UCSD-AML1 (cell line): ENCODE results near the gene PDZD11.
"Not testable (repeated sequence)": the region's sequence is repeated elsewhere in the genome, so short reads cannot be mapped to it uniquely, and the experiment has no call there.

Source experiments
- DNase-seq: peaks from one replicate; lab custom pipeline; 2025; ENCODE audit not compliant: unreplicated experiment; lab: John Stamatoyannopoulos, UW

Gene PDZD11, protein sequence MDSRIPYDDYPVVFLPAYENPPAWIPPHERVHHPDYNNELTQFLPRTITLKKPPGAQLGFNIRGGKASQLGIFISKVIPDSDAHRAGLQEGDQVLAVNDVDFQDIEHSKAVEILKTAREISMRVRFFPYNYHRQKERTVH

GRCh38 chrX:70289793-70290770 is at the start of gene PDZD11, which contains the start of gene KIF4A:
Gene PDZD11, minus strand, starts transcription at chrX:70289927. Its CDS starts 586 bp downstream, at chrX:70289341.
Gene KIF4A, plus strand, starts transcription at chrX:70290104. Its CDS starts 355 bp downstream, at chrX:70290459.
- peak; percentile 83 for DNase-seq

GRCh38 chrX:70338290-70338689 is 48.6 kb upstream of the PDZD11 start:
- DNase-seq = no peak

DNA sequence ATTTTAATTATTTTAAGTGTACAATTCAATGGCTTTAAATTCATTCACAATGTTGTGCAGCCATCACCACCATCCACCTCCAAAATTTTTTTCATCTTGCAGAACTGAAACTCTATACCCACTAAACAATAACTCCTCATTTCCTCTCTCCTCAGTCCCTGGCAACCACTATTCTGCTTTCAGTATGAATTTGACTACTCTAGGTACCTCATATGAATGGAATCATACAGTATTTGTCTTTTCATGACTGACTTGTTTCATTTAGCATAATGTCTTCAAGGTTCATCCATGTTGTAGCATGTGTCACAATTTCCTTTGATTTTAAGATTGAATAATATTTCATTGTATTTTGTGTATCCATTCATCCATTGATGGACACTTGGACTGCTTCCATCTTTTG is 47.0 kb upstream of the PDZD11 start:
- no peak for DNase-seq

DNA sequence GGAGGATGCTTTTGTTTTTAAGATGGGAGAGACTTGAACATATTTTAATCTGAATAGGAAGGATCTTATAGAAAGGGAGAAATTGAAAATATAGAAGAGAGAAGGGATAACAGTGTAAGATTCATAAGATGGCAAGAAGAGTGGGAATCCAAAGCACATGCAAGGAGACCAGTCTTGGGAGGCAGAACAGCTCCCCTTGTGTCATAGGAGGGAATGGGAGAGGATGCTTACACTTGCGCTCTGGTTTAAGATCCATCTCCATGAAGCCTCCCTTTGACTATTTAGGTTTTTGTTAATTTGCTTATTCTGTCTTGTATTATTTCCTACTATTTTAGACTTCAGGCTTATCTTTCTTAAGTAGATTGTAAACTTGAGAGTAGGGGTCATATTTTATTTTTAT is 42.9 kb upstream of the PDZD11 start:
- no peak for DNase-seq

- no peak for DNase-seq
Measured at GRCh38 chrX:70331161-70331560, 41.4 kb upstream of the PDZD11 start.

DNA sequence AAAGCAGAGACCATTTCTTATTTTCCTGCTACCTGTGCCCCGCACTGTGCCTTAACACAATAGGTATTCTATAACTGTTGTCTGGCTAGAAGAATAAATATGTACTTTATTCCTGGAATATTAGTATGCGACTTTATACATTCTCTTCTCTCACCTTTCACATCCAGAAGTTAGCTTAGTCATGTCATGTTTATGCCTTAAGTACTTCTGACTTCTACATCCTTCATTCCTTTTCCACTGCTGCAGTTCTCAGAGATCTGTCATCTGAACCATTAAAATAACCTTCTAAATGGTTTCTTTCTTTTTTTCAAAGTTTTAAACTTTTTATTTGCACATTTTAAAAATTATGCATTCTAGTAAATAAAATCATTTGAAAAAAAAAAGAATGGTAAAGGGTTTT is 34.6 kb upstream of the PDZD11 start:
- no peak for DNase-seq

- not testable (repeated sequence) for DNase-seq
Measured at GRCh38 chrX:70323628-70324027, 33.9 kb upstream of the PDZD11 start.

- DNase-seq = no peak
Measured at GRCh38 chrX:70322784-70323183, 33.1 kb upstream of the PDZD11 start.

- no peak for DNase-seq
Measured at GRCh38 chrX:70313503-70313902, 23.8 kb upstream of the PDZD11 start.

DNA sequence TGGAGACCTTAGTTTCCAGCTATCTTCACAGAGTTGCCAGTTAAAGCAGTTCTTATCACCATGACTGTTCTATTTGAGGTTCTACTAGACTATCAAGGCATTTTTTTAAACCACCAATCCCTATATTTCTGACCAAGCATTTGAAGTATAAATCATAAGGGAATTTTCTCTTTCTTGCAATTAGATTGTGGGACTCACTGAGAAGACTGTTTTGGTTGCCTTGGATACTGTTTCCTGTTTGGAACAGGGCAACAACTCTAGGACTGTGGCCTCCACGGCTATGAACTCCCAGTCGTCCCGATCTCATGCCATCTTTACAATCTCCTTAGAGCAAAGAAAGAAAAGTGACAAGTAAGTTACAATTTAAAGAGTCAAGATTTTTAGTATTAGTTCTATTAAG is 12.0 kb upstream of the PDZD11 start:
- no peak for DNase-seq

GRCh38 chrX:70293621-70294020 is 3.9 kb upstream of the PDZD11 start:
- no peak for DNase-seq

- DNase-seq = no peak
Measured at GRCh38 chrX:70292788-70293187, 3.1 kb upstream of the PDZD11 start.

DNA sequence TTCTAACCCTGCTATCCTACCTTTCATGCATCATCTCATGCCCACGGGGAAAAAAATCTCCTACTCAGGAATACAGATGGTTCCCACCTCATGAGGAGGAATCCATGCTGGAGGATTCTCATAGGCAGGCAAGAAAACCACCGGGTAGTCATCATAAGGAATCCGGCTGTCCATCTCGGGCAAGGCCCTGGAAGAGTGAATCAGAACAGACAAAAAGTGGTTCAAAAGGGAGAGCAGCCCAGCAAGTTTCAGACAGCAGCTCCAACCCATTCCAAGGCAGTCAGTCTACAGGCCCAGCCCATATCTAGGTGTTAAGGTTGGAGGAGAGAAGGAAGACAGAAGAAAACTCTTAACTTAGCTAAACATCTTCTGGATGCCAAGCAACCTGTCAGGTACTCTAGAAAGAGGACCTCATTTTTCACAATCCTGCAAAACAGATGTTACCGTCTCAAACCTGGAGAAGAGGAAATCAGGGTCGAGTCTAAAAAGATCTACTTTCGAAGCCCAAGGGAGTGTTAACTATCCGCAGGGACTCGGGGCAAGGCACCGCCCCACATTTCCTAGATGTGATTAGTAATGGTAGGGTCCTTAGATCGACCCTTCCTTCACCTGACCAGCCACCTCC is 447 bp downstream of the PDZD11 start:
- no peak for DNase-seq

- no peak for DNase-seq
Measured at GRCh38 chrX:70281951-70282350, 7.8 kb downstream of the PDZD11 start, which contains the start of gene RAB41. Gene RAB41, plus strand, starts transcription at chrX:70282172. Its CDS starts 46 bp downstream, at chrX:70282218.

- DNase-seq = no peak
Measured at GRCh38 chrX:70280573-70280972, 9.2 kb downstream of the PDZD11 start.

DNA sequence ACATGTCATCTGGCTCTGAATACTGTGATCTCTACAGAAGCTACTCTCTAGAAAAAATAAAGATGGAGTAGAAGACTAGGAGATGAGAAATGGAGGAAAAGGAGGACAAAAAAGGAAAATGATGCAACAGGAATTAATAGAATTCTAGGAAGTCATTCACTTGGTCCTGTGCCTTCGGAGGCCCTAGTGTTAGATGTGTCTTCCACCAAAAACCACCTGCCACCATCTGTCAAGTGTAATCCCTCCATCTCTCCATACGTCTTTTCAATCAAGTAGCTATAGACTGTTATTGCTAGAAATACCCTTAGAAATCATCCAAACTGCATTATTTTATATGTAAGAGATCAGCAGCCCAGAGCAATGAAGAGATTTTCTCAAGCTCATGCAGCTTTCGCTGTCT is 10.6 kb downstream of the PDZD11 start:
- DNase-seq = no peak

DNA sequence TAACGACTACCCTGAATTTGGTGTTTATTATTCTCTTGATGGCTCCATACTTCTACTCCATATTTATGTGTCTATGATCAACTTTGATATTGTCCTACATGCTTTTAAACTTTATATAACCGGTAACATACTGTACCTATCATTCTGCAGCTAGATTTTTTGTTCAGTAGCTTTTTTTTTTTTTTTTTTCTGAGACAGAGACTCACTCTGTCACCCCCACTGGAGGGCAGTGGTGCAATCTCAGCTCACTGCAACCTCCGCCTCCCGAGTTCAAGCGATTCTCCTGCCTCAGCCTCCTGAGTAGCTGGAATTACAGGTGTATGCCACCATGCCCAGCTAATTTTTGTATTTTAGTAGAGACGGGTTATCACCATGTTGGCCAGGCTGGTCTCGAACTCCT is 15.7 kb downstream of the PDZD11 start:
- DNase-seq = not testable (repeated sequence)

GRCh38 chrX:70268034-70268433 is 21.7 kb downstream of the PDZD11 start, which contains the start of gene ARR3:
Gene ARR3, plus strand, starts transcription at chrX:70268334. Its CDS starts 1,052 bp downstream, at chrX:70269386.
- DNase-seq = no peak

- no peak for DNase-seq
Measured at GRCh38 chrX:70264784-70265183, 24.9 kb downstream of the PDZD11 start.

DNA sequence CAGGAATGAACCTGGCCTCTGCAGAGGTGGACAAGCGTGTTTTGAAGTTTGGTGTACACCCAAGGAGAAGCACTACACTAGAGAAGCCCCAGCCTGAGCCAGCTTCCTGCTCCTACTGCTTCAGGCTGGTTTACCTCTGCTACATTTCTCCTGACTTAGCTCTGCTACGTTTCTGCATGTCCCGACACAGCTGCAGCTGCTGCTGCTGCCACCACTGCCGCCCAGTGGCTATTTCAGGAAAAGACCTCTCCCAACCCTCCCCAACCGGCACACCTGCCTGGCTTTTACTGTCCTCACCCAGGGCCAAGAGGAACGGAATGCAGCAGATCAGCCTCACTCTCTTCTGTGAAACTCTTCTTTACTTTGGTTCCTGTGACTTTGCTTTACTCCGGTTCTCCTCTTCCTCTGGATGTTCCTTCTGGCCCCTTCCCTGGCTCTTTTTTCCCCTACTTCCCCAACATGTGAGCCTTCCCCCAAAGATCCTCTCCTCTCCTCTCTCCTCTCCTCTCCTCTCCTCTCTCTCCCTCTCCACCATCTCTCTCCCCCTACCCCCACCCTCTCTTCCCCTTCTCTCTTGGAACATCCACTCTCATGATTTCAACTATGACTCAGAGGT is 26.7 kb downstream of the PDZD11 start:
- peak; percentile 40 for DNase-seq

- DNase-seq = no peak
Measured at GRCh38 chrX:70260104-70260503, 29.6 kb downstream of the PDZD11 start, which contains the start of gene P2RY4. Gene P2RY4, minus strand, starts transcription at chrX:70260204. Its CDS starts 580 bp downstream, at chrX:70259624.
